ENCODE results near the gene HSP90AB1. TPM values are rescaled to one million over a fixed set of nuclear protein-coding genes. Genes with fewer than 3 reads are reported as not detected.

Gene HSP90AB1
- total and polyA plus RNA-seq, 2 of the 8 experiments (the other 6 are each of a cell fraction or from before 2014, with no cell fraction given) = 1,564 to 2,297 TPM

DNA sequence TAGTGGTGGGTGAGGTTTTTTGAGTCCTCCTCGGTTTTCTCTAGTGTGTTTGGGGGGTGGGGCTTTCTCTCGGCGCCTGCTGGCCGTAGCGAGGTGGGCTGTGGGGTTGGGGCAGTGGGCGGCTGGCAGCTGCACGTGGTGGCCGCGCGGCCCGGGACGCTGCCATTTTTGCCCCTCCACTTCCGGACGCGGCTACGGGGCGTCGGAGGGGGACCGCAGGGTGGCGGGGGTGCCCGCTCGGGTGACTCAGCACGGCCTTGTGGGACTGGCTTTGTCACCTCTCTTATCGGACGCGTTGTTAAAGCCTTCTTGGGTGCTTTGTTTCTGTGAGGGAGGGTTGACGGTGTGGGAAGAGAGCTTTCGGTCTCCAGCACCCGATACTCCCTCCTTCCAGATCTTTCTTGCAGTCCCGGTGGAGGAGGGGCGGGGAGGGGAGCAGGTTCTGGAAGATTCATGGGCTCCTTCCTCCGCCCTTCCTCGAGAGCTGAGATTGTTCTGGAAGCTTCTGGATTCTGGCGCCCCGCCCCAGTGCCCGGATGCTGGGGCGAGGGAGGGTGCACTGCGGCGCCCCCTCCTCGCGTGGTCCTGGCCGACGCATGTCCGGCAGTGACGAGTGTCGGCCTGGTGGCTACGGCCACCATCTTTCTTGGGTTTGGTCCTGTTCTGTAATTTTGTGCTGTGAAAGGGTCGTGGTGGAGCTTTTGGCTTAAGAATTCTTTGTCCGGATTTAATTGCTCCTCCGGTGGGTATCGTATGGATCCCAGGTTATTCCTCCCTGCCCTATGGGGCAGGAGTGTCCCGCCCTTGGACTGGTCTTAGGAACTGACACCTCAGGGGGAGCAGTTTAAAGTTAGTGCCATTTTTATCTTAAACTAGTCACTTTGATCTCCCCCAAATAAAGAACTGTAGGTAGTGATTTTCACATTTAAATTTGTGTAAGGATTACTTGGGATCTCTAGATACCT, 719 bp downstream of the HSP90AB1 start:
- no peak for DNase-seq (ENCODE audit: low read depth in 1 of 2, low spot score in 2 of 2)
- H4K20me1 ChIP-seq (replicated peaks in 1 of 2; ENCODE audit: control insufficient read depth in 1 of 2, insufficient read depth in 2 of 2, low read length in 2 of 2) = peaks cover 31 to 37% of the 10 kb centered on the region in 2 experiments
- TF ChIP-seq, protein P1, sequence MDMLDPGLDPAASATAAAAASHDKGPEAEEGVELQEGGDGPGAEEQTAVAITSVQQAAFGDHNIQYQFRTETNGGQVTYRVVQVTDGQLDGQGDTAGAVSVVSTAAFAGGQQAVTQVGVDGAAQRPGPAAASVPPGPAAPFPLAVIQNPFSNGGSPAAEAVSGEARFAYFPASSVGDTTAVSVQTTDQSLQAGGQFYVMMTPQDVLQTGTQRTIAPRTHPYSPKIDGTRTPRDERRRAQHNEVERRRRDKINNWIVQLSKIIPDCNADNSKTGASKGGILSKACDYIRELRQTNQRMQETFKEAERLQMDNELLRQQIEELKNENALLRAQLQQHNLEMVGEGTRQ (IDR thresholded peaks at IDR 0.05; ENCODE audit: low read length) = 0 out of 2 replicates have a peak, but pooled peaks have one; percentile 1
- TF ChIP-seq RNF2 (IDR thresholded peaks at IDR 0.05; ENCODE audit: borderline replicate concordance, low read depth, low read length, missing control alignments, poor library complexity, severe bottlenecking) = no peak
- TF ChIP-seq POU5F1 (IDR thresholded peaks at IDR 0.05; ENCODE audit: low read depth, low read length) = no peak
- no peak for TF ChIP-seq JUND (IDR thresholded peaks at IDR 0.05; ENCODE audit: low read length)
- 0 out of 4 replicates have a peak, but pooled peaks have one; percentile 32 to 73 for TF ChIP-seq SIN3A (conservative IDR thresholded peaks at IDR 0.05 in 1 of 2, IDR thresholded peaks at IDR 0.05 in 1 of 2; ENCODE audit: low read depth in 1 of 2, low read length in 2 of 2)
- TF ChIP-seq, protein P2, sequence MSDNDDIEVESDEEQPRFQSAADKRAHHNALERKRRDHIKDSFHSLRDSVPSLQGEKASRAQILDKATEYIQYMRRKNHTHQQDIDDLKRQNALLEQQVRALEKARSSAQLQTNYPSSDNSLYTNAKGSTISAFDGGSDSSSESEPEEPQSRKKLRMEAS (IDR thresholded peaks at IDR 0.05) = peak; percentile 89
- no peak for TF ChIP-seq RFX5 (IDR thresholded peaks at IDR 0.05; ENCODE audit: borderline replicate concordance, low read depth, low read length)
- no peak for TF ChIP-seq SP2 (IDR thresholded peaks at IDR 0.05; ENCODE audit: low read length)

More for the DNA sequence above, 719 bp downstream of the HSP90AB1 start:
- peak overlapping the region; percentile 55 to 100 (median 98) for H3K4me3 ChIP-seq (ENCODE audit: extremely low read depth in 1 of 4, insufficient read depth in 2 of 4, low read depth in 3 of 4, low read length in 4 of 4)
- no peak overlapping the region for H2BK15ac ChIP-seq (ENCODE audit: low read length)
- 2% methylated on average over 33 of the region's 52 CpGs; no CpG with 5 or more reads in 1 of the 2 experiments for WGBS, 2 experiments (ENCODE audit: extremely low coverage in 1 of 2, insufficient coverage in 1 of 2, insufficient read length in 1 of 2, insufficient replicate concordance in 2 of 2, low coverage in 1 of 2, low lambda C conversion rate in 2 of 2, missing lambda C conversion rate in 1 of 2)
- H2BK20ac ChIP-seq (ENCODE audit: low read length) = no peak overlapping the region
- ChIA-PET CTCF (ENCODE audit: partially characterized antibody) (interaction anchor here (0.6 to 8.1 kb wide), 14 partner anchors 8 to 149 kb away, joined by 3 to 102 read pairs (median 4); partner anchors contain the start of genes AARS2, MYMX, SLC29A1 and SLC35B2), POLR2A (ENCODE audit: partially characterized antibody) (interaction anchor here (0.7 to 18.9 kb wide), 73 partner anchors 8 to 723 kb away, joined by 3 to 581 read pairs (median 5); partner anchors contain the start of genes AARS2, CAPN11, CDC5L and GTPBP2)
- H3K36me3 ChIP-seq (ENCODE audit: control insufficient read depth in 2 of 4, insufficient read depth in 4 of 4, low read length in 3 of 4) = peaks cover 41 to 48% (median 43%) of the 10 kb centered on the region in 4 experiments
- peak overlapping the region; percentile 86 to 96 (median 92) for H3K9ac ChIP-seq (replicated peaks in 1 of 4; ENCODE audit: extremely low read depth in 1 of 4, low read depth in 3 of 4, low read length in 3 of 4)
- H3K79me1 ChIP-seq (ENCODE audit: low read depth, low read length) = no peaks in the 10 kb centered on the region; the same call in 1 of the 2 replicates
- H2AFZ ChIP-seq (ENCODE audit: low read length) = no peak overlapping the region
- peak overlapping the region; percentile 76 for H3K4ac ChIP-seq (replicated peaks; ENCODE audit: insufficient read length, low read depth, low read length)
- H3K4me2 ChIP-seq (ENCODE audit: insufficient read depth in 1 of 2, low read depth in 2 of 2, low read length in 2 of 2) = peak overlapping the region; percentile 65 to 96
- peaks cover 7 to 18% (median 14%) of the 10 kb centered on the region in 4 experiments for H3K4me1 ChIP-seq (replicated peaks in 1 of 4; ENCODE audit: control insufficient read depth in 3 of 4, insufficient read depth in 4 of 4, low read length in 3 of 4)
- peaks cover 12% of the 10 kb centered on the region for H3K23me2 ChIP-seq (ENCODE audit: low read depth, low read length)
- H3K79me2 ChIP-seq (ENCODE audit: control insufficient read depth in 1 of 2, insufficient read depth in 2 of 2, low read length in 2 of 2) = peaks cover 27 to 50% of the 10 kb centered on the region in 2 experiments
- H2AK5ac ChIP-seq (ENCODE audit: low read depth, low read length) = no peak overlapping the region
- FAIRE-seq = no peak
- peak overlapping the region; percentile 83; the same call in 1 of the 2 replicates for H4K8ac ChIP-seq (ENCODE audit: extremely low read depth, insufficient read depth, low read length)
- H3K27ac ChIP-seq (ENCODE audit: low read depth, low read length) = peak overlapping the region; percentile 95
- no peak overlapping the region for H2BK120ac ChIP-seq (replicated peaks; ENCODE audit: low read depth, low read length)
- H2BK12ac ChIP-seq (ENCODE audit: low read depth, low read length) = no peak overlapping the region
- peak overlapping the region; percentile 51 for H3K56ac ChIP-seq (replicated peaks; ENCODE audit: insufficient read length, low read depth, low read length)
- H2BK5ac ChIP-seq (ENCODE audit: low read depth, low read length) = peak overlapping the region; percentile 94
- no peaks in the 10 kb centered on the region for H3K27me3 ChIP-seq (replicated peaks in 1 of 4; ENCODE audit: control insufficient read depth in 3 of 4, extremely low read depth in 1 of 4, insufficient read depth in 3 of 4, low read length in 3 of 4)
- H3K9me3 ChIP-seq (ENCODE audit: insufficient read depth in 2 of 2, low read depth in 1 of 2, low read length in 1 of 2) = no peaks in the 10 kb centered on the region
- peak overlapping the region; percentile 88 for H3K18ac ChIP-seq (ENCODE audit: extremely low read depth, low read length)
- H3K14ac ChIP-seq (ENCODE audit: insufficient read length) = peak overlapping the region; percentile 43
- peak overlapping the region; percentile 47 for H4K91ac ChIP-seq (replicated peaks; ENCODE audit: insufficient read length, low read length)
- H3K23ac ChIP-seq (ENCODE audit: insufficient read length) = no peak overlapping the region
- H4K5ac ChIP-seq (ENCODE audit: insufficient read length, low read depth, low read length) = peak overlapping the region; percentile 61
